ELF-1 (cell line): ENCODE measurements around the gene EPS8L1.
"Not testable (repeated sequence)": the region's sequence is repeated elsewhere in the genome, so short reads cannot be mapped to it uniquely, and the experiment has no call there.

ENCODE experiments used
- DNase-seq: peaks from one replicate; pipeline ENCODE4 v3.0.0-alpha.2; 2016; ENCODE audit warnings: low read depth, low spot score

The EPS8L1 gene

GRCh38 chr19:55075371-55075998, at the start of gene EPS8L1:
Gene EPS8L1, plus strand, starts transcription at chr19:55075869. Its CDS starts 576 bp downstream, at chr19:55076445.
- DNase-seq = peak; percentile 79

GRCh38 chr19:55027140-55027471, 48.6 kb upstream of the EPS8L1 start:
- not testable (repeated sequence) for DNase-seq

- no peak for DNase-seq
These were observed 48.0 kb upstream of the EPS8L1 start for GRCh38 chr19:55027472-55028337.

- DNase-seq = no peak
These were observed 46.9 kb upstream of the EPS8L1 start for GRCh38 chr19:55028757-55029156.

- no peak for DNase-seq
These were observed 44.5 kb upstream of the EPS8L1 start for GRCh38 chr19:55031178-55031577.

- DNase-seq = no peak
These were observed 43.4 kb upstream of the EPS8L1 start for GRCh38 chr19:55032170-55032800.

GRCh38 chr19:55032976-55033643, 42.6 kb upstream of the EPS8L1 start:
- not testable (repeated sequence) for DNase-seq

- no peak for DNase-seq
These were observed 40.9 kb upstream of the EPS8L1 start for GRCh38 chr19:55034751-55035150.

GRCh38 chr19:55036058-55036457, 39.6 kb upstream of the EPS8L1 start:
- no peak for DNase-seq

- DNase-seq = not testable (repeated sequence)
These were observed 38.1 kb upstream of the EPS8L1 start for GRCh38 chr19:55037603-55038002.

- not testable (repeated sequence) for DNase-seq
These were observed 35.0 kb upstream of the EPS8L1 start for GRCh38 chr19:55040654-55041053.

- no peak for DNase-seq
These were observed 34.4 kb upstream of the EPS8L1 start for GRCh38 chr19:55041244-55041626.

- no peak for DNase-seq
These were observed 33.9 kb upstream of the EPS8L1 start for GRCh38 chr19:55041627-55042343.

- DNase-seq = no peak
These were observed 33.4 kb upstream of the EPS8L1 start for GRCh38 chr19:55042344-55042678.

GRCh38 chr19:55042688-55043087, 33.0 kb upstream of the EPS8L1 start:
- no peak for DNase-seq

- no peak for DNase-seq
These were observed 31.4 kb upstream of the EPS8L1 start for GRCh38 chr19:55044286-55044685.

GRCh38 chr19:55044771-55045716, 30.6 kb upstream of the EPS8L1 start:
- DNase-seq = no peak

GRCh38 chr19:55046975-55047622, 28.6 kb upstream of the EPS8L1 start:
- DNase-seq = no peak

- no peak for DNase-seq
These were observed 27.7 kb upstream of the EPS8L1 start for GRCh38 chr19:55047951-55048350.

- DNase-seq = no peak
These were observed 27.2 kb upstream of the EPS8L1 start for GRCh38 chr19:55048446-55048845.
